Hematopoietic multipotent progenitor cell (in vitro differentiated cells): ENCODE results near the gene TMEM101. TPM values are rescaled to one million over a fixed set of nuclear protein-coding genes. Genes with fewer than 3 reads are reported as not detected.
"Not testable (repeated sequence)": the region's sequence is repeated elsewhere in the genome, so short reads cannot be mapped to it uniquely, and the experiment has no call there.

ENCODE experiments used
- DNase-seq, 3 donors: peaks; one replicate each; pipeline ENCODE4 v3.0.0-alpha.2; 2011 to 2015; ENCODE audit warnings: low read depth in 2 of 3, low spot score in 2 of 3
- total RNA-seq: library from RNA; depleted of rRNA; stranded (reverse); fragments of >200 nt; gene quantifications from one replicate; pipeline ENCODE4 v1.2.3, GENCODE V29; 2012

The TMEM101 gene
- total RNA-seq, 1 donor: 141 TPM

DNA sequence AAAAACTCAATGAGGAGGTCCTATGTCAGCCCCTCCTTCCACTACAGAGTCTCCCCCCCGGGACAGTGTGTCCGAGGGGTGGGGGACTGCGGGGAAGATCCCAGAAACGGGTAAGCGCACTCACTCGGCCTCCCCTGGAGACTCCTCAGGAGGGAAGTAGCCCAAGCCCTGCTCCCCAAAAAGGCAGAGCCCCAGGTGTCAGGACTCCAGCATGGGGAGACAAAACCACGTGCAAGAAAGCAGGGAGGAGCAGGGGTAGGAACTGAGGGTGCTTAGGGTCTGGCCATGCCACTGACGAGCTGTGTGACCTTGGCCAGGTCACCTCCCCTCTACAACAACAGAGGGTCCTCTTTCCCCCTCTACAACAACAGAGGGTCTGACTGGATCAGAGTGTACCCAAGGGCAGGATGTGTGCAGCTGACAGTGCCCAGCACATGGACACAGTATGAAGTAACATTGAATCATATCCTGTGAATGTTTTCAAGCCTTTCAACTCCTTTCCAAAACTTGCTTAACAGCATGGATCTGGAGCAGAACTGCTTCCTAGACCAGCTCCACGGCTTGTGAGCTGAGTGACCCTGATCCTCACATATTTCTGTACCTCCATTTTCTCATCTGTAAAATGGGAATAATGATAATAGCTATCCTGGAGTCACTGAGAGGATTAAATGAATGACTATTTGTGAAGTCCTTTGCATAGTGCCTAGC lies 12.5 kb downstream of the TMEM101 start:
- DNase-seq: no peak

DNA sequence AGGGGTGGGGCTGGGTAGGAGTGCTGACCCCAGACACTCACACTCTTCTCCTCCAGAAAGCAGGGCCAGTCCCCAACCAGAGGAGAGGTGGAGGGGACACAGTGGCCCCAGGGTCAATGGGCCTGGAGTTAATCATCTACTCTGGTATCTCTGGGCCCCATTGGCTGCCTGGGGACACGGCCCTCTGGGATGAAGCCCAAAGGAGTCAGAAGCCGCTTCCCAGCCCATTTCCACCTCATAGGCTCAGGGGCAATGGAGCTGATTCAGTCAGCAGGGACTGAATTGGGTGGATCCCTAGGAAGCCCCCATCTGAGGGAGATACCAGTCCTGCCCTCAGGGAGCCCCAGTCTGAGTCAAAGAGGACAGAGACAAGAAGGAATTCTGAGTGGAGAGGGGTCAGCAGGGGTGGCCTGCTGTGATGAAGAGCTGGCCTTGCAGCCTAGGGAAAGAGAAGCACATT lies 13.3 kb downstream of the TMEM101 start:
- DNase-seq: no peak

DNA sequence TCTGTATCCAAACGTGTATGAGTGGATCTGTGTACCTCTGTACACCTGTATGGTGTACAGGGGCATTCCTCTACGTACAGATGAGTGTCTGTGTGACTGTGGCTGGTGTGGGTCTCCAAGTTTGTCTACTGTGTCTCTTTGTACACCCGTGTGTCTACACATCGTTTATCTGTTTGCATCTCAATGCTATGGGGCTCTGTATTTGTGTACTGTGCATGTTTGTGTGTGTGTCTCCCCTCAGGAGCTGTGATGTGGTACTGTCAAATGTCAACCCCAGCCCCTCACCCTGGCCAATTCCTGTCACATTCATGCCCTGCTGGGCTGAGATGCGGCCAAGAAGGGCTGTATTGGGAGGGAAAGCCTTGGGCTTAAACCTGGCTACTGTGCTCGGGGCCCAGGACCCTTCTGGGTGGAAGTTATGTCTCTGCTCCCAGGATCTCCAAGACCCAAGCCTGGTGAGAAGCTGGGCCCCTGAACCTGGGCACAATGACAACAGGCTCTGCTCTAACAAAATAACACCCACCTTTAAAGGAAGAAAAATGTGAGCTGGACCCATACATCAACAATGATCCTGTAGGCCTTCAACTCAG lies 13.8 kb downstream of the TMEM101 start:
- no peak for DNase-seq

DNA sequence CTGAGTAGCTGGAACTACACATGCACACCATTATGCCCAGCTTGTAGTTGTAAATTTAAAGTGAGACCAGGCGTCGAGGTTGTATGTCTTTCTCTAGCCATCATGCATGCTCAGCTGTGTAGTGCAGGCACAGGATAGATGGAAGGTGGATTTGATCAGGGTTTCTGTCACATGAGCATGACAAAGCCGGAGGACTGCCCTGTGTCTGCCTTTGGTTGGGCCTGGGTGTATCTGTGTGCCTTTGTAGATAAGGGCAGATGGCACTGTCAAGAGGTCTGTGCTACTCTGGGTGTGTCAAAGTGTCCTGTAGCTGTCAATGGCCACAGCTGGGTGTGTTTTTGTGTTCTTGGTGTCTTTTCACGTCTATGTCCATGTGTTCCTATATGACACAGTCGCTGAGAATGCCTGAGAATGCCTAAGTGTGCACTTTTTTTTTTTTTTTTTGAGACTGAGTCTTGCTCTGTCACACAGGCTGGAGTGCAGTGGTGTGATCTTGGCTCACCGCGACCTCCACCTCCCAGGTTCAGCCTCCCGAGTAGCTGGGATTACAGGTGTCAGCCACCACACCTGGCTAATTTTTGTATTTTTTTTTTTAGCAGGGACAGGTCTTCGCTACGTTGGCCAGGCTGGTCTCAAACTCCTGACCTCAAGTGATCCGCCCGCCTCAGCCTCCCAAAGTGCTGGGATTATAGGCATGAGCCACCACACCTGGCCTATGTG lies 14.5 kb downstream of the TMEM101 start:
- DNase-seq: no peak

DNA sequence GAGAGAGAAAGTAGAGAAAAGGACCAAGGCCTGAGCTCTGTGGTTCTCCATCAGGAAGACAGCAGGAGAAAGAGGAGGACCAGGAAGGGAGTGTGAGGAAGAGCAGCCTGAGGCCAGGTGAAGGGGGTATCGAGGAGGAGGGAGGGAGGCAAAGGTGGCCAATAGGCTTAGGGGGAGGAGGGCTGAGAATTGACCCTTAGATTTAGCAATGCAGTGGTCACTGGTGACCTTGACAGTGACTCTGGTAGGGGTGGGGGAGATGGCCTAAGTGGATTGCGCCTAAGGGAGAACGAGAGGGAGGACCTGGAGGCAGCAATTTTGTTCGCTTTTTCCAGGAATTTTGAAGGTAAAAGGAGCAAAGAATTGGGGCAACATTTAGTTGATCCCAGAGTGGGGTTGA lies 15.7 kb downstream of the TMEM101 start:
- DNase-seq: no peak

DNA sequence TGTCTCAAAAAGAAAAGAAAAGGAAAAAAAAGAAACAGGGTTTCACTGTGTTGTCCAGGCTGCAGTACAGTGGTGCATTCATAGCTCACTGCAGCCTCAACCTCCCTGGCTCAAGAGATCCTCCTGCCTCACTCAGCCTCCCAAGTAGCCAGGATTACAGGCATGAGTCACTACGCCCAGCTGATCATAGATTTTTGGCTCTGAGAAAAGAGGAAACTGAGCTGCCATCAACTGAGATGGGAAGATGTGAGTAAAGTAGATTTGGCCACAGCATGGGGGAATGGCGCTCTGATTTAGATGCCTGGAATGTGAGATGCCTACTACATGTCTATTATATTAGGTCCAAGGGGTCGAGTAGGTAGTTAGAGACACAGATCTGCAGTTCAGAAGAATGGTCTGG lies 16.2 kb downstream of the TMEM101 start:
- no peak for DNase-seq

DNA sequence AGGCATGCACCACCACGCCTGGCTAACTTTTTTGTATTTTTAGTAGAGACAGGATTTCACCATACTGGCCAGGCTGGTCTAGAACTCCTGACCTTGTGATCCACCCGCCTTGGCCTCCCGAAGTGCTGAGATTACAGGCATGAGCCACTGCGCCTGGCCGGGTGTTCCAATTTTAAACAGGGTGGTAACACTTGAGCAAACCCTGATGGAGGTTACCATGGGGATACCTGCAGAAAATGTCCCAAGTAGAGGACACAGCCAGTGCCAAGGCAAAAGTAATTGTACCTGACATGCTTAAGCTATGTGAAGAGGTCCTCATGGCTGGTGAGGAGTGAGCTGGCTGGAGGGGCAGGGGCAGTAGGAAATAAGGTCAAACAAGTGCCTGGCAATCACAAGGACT lies 17.6 kb downstream of the TMEM101 start:
- not testable (repeated sequence) for DNase-seq

DNA sequence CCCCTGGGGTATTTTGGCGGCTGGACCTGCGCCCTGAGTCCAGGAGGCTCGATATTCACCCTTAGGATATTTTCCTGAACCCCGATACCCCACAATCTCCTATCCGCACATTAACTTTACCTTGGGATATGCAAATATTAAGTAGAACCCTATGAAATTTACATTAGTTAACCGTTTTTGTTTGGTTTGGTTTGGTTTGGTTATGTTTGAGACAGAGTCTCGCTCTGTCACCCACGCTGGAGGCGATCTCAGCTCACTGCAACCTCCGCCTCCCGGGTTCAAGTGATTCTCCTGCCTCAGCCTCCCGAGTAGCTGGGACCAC lies 19.7 kb downstream of the TMEM101 start:
- no peak for DNase-seq

DNA sequence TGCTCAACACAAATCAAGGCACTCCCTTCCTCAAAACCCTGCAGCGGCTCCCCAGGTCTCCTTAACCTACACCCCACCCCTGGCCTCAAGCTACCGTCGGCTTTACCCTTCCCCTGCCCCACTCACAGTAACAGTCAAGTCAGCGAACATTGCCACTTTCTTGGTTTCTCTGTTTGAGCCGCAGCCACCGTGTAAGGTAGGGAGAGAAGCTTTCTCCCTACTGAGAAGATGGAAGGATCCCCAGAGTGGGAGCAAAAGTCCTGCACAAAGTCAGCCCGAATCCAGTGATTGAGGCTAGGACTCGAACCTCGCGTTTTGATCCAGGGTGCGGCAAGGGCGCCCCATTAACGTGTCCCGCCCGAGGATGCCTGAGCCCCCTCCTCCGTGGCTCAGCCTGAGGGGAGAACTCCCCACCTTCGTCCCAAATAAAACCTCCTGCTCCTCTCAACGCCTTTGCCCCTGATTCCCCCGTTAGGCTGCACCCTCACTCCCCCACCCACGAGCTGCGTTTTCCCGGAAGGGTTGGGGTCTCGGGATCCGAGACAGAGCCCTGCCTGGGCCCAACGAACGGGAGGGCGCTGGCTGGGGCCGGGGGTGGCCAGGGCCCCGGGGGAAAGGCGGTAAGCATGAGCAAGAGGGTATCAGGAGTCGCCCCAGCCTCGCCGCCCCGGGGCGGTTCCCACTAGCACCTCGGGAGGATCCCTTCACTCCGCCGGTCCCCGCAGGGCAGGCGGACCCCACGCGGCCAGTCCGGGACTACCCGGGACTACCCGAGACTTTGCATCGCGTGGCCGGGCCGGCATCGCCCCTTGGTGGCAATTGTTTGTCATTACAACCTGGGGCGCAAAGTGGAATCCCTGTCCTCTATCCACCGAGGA lies 20.3 kb downstream of the TMEM101 start:
- DNase-seq: peak in 2 of 3 donors; percentile 66 to 78

DNA sequence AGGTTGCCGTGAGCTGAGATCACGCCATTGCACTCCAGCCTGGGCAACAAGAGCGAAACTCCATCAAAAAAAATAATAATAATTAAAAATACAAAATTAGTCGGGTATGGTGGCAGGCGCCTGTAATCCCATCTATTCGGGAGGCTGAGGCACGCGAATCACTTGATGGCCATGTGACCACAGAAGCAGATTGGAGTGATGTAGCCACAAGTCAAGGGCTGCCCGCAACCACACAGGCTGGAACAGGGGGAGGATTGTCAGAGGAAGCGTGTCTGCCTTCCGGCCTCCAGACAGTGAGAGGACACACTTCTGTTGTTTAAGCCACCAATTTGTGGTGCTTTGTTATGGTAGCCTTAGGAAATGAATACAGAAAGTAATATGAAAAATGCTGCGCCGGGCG lies 22.1 kb downstream of the TMEM101 start:
- no peak for DNase-seq

DNA sequence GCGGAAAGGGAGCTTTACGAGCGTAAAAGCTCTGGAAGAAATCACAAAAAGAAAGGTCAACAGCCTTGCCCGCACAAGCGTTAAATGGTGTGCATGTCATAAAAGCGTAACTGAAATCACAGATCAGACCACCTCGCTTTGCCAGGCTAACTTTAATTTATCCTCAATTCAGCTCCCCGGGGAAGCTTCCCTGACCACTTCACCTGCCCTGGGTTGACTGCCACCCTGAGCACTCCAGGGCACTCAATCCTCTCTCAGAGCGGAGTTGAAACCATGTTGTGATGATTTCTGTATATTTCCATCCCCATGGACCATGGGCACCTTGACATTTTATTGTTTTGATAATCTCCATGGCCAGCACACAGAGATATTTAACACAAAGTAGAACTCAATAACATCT lies 26.5 kb downstream of the TMEM101 start:
- DNase-seq: no peak

DNA sequence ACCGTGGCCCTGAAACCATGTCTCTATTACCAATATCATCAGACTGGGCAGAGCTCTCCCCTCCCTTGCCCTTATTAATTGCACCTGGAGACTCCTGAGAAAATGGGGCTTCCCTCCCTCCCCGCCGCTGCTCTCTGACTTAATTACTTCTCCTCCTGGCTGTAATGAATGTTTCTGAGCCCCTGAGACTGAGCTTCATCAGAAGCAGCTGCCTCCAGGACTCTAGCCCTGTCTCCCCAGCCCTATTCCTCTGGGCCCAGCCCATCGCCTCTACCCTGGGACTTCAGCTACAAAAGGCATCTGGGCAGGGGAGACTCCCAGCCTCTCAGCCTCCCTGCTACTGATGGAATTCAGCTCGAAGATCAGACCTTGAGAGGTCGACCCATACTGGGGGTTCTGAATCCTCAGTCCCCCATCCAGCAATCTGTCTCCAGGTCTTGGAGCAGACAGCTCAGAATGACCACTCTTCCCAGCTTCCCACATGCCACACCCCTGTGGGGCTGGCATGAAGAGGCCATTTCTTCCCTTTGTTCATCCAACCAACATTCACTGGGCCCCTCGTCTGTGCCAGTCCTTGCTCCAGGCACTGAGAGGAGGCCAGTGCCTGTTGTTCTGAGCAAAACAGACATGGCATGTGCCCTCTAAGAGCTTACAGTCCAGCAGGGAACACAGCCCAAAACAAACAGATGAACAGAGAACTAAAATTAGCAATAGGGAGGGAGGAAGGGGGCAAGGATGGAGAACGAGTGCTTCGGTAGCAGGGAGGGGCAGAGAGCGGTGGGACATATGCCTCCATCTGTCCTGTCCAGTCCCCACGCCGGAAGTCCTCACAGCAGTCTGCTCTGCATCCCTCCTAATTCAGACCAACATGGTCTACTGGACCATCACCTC lies 27.4 kb downstream of the TMEM101 start:
- DNase-seq: no peak

DNA sequence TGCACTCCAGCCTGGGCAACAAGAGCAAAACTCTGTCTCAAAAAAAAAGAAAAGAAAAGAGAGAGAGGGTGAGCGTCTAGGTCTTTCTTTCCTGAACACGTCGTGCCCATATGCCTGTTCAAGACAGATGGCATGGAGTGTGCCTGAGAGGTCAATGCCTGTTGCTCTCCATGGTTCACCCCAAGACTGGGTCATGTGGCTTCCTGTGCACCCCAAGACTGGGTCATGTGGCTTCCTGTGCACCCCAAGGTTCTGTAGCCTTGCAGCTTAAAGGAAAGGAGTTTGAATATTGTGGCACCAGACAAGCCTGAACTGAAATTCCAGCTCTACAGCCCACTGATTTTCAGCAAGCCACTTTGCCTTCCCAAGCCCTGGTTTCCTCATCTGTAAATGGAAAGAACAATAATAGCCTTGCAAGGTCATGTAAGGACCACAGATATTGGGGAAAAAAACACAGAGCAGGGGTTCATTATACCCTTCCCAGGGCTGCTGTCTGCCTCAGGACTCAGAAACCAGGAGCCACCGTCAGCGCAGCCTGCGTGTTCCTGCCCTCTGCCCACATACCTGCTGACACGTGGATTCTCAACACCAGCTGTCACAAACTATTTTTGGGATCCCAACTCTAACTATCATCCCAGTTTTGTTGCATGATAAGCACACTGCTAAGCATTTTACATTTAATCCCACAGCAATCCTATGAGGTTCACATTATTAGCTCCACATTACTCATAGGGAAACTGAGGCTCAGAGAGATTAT lies 28.4 kb downstream of the TMEM101 start:
- DNase-seq: no peak

DNA sequence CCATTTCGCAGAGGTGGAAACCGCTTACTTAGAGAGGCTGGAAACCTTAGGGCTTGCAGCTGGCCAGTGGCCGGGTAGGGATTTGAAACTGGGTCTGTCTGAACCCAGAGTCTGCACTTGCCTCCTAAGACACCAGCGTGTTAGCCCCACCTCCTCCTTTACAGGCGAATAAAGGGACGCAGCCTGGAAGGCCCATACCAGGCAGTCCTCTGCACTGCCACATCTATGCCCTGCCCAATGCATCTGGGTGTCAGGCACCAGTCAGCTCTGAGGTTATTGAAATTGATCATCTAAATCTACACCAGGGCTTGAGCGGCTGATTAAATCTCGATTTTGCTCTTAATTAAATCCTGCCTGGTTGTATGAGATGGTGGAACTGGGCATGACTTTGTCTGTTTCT lies 30.2 kb downstream of the TMEM101 start:
- DNase-seq: no peak

DNA sequence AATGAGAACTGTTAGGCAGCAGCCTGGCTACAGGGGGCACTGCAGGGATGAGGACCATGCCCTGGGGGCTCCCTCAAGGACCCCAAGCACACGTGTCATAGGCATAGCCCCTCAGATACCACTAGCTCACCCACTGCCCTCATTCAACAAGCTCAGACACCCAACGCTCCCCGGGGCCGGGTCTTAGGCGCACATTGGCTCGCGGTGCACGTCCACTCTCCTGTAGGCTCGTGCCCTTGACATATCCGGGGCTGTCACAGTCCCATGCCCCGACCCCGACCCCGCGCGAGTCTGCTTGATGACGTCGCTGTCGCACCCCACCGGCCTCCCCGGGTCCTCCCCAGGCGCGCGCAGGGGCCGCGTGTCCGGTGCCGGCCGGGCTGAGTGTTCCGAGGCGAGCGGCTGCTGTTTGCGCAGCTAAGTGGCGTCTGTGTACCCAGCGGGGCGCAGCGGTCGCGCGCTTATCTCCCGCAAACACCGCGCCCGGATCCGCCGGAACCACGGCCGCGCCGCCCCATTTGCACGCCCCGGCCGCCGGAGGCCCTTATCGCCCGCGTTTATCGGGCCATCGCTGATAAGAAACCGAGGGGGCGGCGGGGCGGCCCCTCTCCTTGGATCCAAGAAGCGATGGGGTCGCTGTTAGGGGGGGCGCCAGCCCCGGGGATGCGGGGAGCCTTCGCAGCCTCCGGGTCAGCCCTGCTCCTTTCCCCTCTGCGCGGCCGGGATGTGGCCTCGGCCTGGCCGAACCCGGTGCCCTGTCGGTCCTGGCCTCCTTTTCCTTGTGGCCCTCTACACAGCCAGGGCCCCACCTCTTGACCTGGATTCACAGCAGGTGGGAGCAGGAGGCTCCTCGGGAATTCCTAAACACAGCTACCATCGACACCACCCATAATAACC lies 31.0 kb downstream of the TMEM101 start:
- peak in 1 of 3 donors; percentile 36 for DNase-seq

DNA sequence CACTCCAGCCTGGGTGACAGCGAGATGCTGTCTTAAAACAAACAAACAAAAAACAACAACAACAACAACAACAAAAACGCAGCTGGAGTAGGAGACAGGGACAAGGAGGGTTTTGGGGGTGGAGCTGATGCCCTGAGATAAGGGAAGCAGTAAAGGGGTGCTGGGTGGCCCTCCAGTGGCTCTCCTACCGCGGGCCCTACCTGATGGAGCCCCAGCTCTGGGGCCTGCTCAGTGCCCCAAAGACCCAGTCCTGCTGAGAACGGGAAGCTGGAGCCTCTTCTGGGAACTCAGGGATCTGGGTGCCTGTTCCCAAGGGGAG lies 31.6 kb downstream of the TMEM101 start:
- DNase-seq: no peak

DNA sequence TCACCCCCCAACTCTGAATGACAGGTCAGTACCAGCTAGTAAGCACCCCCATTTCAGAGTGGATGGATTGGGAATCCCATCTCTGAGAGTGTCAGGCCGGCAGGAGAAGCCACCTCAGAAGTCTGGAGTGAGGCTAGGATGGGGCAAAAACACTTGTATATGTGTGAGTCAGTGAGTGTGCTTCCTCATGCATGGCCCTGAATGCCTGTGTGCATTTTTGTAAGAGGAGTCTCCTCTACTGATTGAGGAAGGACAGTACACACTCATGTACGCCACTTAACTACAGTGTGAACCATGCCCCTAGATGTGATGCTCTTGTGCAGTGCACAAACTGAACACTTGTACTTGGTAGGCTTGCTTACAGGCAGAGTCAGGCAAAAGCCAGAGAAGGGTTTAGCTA lies 32.6 kb downstream of the TMEM101 start:
- DNase-seq: no peak

DNA sequence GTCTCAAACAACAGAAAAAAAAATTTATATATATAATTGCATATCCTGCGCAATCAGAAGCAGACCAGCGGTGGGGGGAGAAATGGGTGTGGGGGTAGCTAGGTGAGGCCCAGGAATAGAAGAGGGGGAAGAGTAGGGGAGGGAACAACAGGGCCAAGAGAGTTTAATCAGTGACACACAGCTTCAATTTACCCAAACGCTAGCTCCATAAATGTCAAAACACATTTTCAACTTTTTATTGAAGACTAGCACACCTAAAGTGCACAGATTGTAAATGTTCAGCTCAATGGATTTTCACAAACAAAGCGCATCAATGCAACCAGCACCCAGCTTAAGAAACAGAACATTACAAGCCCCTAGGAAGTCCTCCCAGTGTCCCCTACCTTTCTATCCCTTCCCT lies 35.1 kb downstream of the TMEM101 start:
- DNase-seq: no peak

DNA sequence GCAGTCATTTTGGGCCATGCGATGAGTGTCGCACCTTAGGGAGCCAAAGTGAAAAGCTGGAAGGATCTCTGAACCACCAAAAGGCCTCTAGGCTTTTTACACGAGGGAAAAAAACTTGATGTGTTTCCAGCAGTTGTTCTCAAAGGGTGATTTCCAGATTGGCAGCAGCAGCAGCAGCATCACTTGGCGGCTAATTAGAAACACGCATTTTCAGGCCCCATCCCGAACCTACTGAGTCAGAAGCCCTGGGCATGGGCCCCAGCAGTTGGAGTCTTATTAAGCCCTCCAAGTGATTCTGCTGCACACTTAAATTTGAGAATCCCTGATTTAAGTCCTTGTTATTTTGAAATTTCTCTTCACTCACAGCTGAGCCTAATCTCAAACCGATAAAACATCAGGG lies 35.8 kb downstream of the TMEM101 start:
- no peak for DNase-seq
